HAP-1 (cell line): ENCODE results near the gene ANKHD1.
"Not testable (repeated sequence)": the region's sequence is repeated elsewhere in the genome, so short reads cannot be mapped to it uniquely, and the experiment has no call there.

ENCODE experiments used
- DNase-seq, 2 experiments: peaks; one replicate each; pipeline ENCODE4 v3.0.0-alpha.2; 2016 to 2020; ENCODE audit warnings: low spot score in 2 of 2
- H3K27me3 ChIP-seq: fragments of 250-450 bp; sonication (Bioruptor Pico); 2 replicates; pipeline ENCODE4 v1.5.1; 2020; ENCODE audit warnings: low read depth, mild to moderate bottlenecking, moderate library complexity
- H3K36me3 ChIP-seq: fragments of 250-450 bp; sonication (Bioruptor Pico); replicated peaks from 2 replicates; pipeline ENCODE4 v1.5.1; 2020; ENCODE audit warnings: mild to moderate bottlenecking
- H3K4me1 ChIP-seq: fragments of 250-450 bp; sonication (Bioruptor Pico); 2 replicates; pipeline ENCODE4 v1.5.1; 2020; ENCODE audit warnings: mild to moderate bottlenecking
- H3K4me3 ChIP-seq: fragments of 250-450 bp; sonication (Bioruptor Pico); 2 replicates; pipeline ENCODE4 v1.5.1; 2020; ENCODE audit warnings: mild to moderate bottlenecking, moderate library complexity
- H3K9me3 ChIP-seq: fragments of 250-450 bp; sonication (Bioruptor Pico); 2 replicates; pipeline ENCODE4 v1.5.1; 2020; ENCODE audit warnings: mild to moderate bottlenecking, moderate library complexity
- in situ Hi-C: fragments of 300-500 bp; cut with MboI; formaldehyde crosslinking; loops from 3 replicates; pipeline ENCODE4 v1.14.3; 2020; ENCODE audit warnings: low sequenced_read_pairs, inconsistent platforms, mixed read lengths

ANKHD1 gene

DNA sequence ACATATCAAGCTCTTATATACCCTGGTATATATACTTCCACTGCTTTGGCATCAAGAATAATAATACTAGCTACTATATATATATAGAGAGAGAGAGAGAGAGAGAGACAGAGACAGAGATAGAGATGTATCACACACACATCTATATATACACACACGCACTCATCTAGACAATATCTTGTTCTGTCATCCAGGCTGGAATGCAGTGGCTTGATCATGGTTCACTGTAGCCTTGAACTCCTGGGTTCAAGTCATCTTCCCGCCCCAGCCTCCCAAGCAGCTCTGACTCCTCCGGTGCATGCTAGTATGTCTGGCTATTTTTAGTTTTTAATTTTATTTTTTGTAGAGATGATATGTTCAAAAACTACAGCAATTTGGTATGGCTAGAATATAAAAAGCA lies 22.5 kb downstream of the ANKHD1 start:
- Histone ChIP-seq H3K9me3 (no peaks in the 10 kb centered on the region), H3K27me3 (no peaks in the 10 kb centered on the region), H3K4me3 (no peak overlapping the region), H3K36me3 (0 out of 2 replicates have a peak, but pooled peaks cover 5% of the 10 kb centered on the region), H3K4me1 (0 out of 2 replicates have a peak, but pooled peaks cover 4% of the 10 kb centered on the region)
- in situ Hi-C loops, result no loop called here
- no peak for DNase-seq

DNA sequence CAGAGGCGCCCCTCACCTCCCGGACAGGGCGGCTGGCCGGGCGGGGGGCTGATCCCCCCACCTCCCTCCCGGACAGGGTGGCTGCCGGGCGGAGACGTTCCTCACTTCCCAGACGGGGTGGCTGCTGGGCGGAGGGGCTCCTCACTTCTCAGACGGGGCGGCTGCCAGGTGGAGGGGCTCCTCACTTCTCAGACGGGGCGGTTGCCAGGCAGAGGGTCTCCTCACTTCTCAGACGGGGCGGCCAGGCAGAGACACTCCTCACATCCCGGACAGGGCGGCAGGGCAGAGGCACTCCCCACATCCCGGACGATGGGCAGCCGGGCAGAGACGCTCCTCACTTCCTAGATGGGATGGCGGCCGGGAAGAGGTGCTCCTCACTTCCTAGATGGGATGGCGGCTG lies 26.1 kb downstream of the ANKHD1 start:
- H3K36me3 ChIP-seq, H3K27me3 ChIP-seq, in situ Hi-C loops, H3K4me3 ChIP-seq, H3K4me1 ChIP-seq, DNase-seq, H3K9me3 ChIP-seq: not testable (repeated sequence)

DNA sequence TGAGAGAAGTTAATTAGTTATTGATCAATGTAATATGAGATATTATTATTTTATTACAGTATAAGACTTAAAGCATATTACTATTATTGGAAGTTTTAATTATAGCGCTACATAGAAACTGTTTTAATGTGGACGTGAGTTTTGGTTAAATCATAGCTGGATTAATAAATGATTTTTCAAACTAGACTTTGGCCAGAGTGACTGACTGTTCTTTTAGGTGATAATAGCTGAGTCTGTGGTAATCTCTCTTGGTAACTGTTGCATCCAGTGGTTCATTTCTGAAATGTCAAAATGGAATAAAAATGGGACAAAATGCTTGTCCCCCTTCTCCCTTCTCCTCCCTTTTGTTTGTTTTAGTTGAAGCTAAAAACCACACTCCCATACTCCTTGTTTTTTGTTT lies 28.1 kb downstream of the ANKHD1 start:
- H3K27me3 ChIP-seq, result no peaks in the 10 kb centered on the region
- in situ Hi-C loops, result no loop called here
- peaks cover 9% of the 10 kb centered on the region for H3K36me3 ChIP-seq
- H3K4me3 ChIP-seq, result no peak overlapping the region
- H3K4me1 ChIP-seq, result peaks cover 4% of the 10 kb centered on the region; the same call in 1 of the 2 replicates
- DNase-seq, result no peak
- no peaks in the 10 kb centered on the region for H3K9me3 ChIP-seq

DNA sequence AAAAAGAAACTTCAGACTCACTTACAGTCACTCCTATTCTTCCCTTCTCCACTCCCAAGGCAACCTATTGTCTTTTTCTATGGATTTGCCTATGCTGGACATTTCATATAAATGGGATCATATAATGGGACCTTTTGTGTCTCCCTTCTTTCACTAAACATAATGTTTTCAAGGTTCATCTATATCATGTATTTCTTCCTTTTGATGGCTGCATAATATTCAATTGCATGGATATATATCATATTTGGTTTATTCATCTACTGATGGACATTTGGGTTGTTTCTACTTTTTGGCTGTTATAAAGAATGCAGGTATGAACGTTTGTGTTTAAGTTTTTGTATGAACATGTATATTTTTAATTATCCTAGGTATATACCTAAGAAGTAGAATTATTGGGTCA lies 30.6 kb downstream of the ANKHD1 start:
- H3K36me3 ChIP-seq, result peaks cover 10% of the 10 kb centered on the region

DNA sequence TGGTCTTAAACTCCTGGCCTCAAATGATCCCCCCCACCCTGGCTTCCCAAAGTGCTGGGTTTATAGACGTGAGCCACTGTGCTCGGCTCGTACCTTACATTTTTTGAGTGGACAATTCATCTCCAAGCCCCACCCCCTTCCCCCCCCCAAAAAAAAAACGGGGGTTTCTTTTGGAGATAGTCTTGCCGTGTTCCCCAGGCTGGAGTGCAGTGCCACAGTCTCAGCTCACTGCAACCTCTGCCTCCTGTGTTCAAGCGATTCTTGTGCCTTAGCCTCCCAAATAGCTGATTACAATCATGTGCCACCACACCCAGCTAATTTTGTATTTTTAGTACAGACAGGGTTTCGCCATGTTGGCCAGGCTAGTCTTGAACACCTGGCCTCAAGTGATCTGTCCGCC lies 31.3 kb downstream of the ANKHD1 start:
- Histone ChIP-seq H3K9me3 (no peaks in the 10 kb centered on the region), H3K36me3 (peaks cover 12% of the 10 kb centered on the region), H3K27me3 (no peaks in the 10 kb centered on the region), H3K4me3 (no peak overlapping the region), H3K4me1 (no peaks in the 10 kb centered on the region; the same call in 1 of the 2 replicates)
- in situ Hi-C loops, result no loop called here
- no peak for DNase-seq

More for the DNA sequence above, 30.6 kb downstream of the ANKHD1 start:
- no peak overlapping the region for H3K4me3 ChIP-seq
- H3K9me3 ChIP-seq, result no peaks in the 10 kb centered on the region
- DNase-seq, result no peak
- H3K4me1 ChIP-seq, result no peaks in the 10 kb centered on the region; the same call in 1 of the 2 replicates
- H3K27me3 ChIP-seq, result no peaks in the 10 kb centered on the region
- in situ Hi-C loops, result no loop called here

DNA sequence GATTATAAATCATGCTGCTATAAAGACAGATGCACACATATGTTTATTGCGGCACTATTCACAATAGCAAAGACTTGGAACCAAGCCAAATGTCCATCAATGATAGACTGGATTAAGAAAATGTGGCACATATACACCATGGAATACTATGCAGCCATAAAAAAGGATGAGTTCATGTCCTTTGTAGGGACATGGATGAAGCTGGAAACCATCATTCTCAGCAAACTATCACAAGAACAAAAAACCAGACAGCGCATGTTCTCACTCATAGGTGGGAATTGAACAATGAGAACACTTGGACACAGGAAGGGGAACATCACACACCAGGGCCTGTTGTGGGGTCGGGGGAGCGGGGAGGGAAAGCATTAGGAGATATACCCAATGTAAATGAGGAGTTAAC lies 55.7 kb downstream of the ANKHD1 start:
- H3K4me1 ChIP-seq, in situ Hi-C loops, DNase-seq, H3K4me3 ChIP-seq, H3K27me3 ChIP-seq, H3K9me3 ChIP-seq: not testable (repeated sequence)
- H3K36me3 ChIP-seq, result peaks cover 17% of the 10 kb centered on the region

DNA sequence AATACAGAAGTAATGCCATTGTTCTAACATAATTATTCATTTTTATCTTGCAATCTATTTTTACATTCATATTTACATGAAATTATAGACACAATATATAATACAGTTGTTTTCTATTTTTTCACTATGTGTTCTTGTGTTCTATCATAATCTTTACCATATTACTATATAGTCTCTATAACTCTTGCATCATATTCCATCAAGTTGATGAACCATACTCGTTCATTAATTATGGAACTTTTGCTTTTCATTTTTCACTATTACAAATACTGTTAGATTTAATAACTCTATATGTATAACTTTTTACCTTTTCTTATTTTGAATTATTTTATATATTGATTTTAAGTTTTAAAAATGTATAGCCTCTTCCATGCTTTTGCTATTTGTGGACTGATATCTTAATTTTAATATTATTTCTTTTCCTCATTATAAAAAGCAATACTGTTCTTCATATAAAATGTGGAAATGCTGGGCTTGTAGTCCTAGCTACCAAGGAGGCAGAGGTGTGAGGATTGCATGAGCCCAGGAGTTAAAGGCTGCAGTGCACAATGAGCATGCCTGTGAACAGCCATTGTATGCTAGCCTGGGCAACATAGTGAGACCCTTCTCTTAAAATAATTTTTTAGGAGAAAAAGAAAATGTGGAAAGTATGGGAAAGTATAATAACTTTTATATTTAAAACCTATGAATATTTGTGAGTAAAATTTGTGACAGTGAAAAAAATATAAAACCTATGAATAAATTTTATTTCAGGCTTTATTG lies 65.5 kb downstream of the ANKHD1 start:
- in situ Hi-C loops, result no loop called here
- Histone ChIP-seq H3K4me3 (no peak overlapping the region), H3K36me3 (peaks cover 9% of the 10 kb centered on the region), H3K4me1 (no peaks in the 10 kb centered on the region), H3K9me3 (no peaks in the 10 kb centered on the region), H3K27me3 (no peaks in the 10 kb centered on the region)
- no peak for DNase-seq

DNA sequence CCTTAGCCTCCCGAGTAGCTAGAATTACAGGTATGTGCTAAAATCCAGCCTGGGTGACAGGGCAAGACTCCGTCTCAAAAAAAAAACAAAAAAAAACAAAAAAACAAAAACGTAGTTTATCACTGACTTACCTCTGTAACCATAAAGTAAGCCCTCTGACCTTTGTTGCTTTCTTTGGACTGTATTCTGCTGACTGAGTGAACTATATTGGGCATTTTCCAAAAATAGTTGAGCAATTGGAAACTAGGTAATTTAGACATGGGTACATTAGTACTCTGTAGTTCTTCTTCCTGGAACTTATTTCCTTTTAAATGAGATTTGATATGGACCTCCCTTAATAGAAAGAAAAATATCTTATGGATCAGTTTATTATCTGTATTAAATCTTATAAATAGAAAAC lies 66.6 kb downstream of the ANKHD1 start:
- peaks cover 7% of the 10 kb centered on the region for H3K36me3 ChIP-seq

DNA sequence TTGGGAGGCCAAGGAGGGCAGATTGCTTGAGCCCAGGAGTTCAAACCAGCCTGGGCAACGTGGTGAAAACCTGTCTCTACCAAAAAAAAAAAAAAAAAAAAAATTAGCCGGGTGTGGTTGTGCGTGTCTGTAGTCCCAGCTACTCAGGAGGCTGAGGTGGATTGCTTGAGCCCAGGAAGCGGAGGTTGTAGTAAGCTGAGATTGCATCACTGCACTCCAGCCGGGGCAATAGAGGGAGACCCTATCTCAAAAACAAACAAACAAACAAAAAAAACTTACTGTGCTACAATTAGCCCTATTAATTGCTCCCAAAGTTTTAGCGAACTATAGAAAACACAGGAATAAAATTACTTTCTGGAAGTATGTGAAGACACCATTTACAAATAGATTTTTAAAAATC lies 67.6 kb downstream of the ANKHD1 start:
- Histone ChIP-seq H3K9me3 (no peaks in the 10 kb centered on the region), H3K4me3 (no peak overlapping the region), H3K27me3 (no peaks in the 10 kb centered on the region), H3K4me1 (no peaks in the 10 kb centered on the region), H3K36me3 (peaks cover 12% of the 10 kb centered on the region)
- DNase-seq, result no peak
- in situ Hi-C loops, result no loop called here

More for the DNA sequence above, 66.6 kb downstream of the ANKHD1 start:
- DNase-seq, result no peak
- Histone ChIP-seq H3K9me3 (no peaks in the 10 kb centered on the region), H3K27me3 (no peaks in the 10 kb centered on the region), H3K4me3 (no peak overlapping the region), H3K4me1 (no peaks in the 10 kb centered on the region)
- in situ Hi-C loops, result no loop called here

DNA sequence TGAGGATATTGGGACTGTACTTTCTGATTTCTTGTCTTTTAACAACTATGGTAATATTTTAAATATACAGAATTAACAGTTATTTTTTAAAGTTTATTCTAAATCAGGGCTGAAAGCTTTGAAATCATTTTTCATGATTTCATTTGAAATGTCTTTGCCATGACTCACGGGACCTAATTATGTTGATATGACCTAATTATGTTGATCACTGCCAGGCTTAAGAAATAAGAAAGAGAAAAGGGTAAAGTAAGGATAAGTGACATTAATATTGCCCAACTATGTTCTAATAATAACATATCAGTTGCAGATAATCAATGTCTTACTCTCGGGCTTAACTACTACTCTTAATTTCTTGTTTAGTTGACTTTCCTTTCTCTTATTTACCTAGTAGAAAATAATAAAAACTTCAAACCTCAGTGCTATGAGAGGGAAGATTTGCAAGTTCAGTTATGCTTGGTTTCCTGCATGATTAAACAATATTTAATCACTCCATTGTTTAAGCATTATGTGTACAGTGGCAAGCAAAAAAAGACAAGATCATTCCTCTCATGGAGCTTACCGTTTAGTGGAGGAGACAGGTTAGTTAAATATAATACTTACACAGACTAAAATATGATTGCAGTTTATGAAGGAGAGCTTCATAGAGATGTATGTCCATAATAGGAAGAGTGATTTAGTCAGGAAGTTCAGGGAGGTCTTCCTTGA lies 78.8 kb downstream of the ANKHD1 start:
- H3K36me3 ChIP-seq, result peaks cover 5% of the 10 kb centered on the region
- H3K4me1 ChIP-seq, result peaks cover 20% of the 10 kb centered on the region
- no peaks in the 10 kb centered on the region for H3K27me3 ChIP-seq
- H3K9me3 ChIP-seq, result no peaks in the 10 kb centered on the region
- in situ Hi-C loops, result no loop called here
- no peak for DNase-seq
- no peak overlapping the region for H3K4me3 ChIP-seq

DNA sequence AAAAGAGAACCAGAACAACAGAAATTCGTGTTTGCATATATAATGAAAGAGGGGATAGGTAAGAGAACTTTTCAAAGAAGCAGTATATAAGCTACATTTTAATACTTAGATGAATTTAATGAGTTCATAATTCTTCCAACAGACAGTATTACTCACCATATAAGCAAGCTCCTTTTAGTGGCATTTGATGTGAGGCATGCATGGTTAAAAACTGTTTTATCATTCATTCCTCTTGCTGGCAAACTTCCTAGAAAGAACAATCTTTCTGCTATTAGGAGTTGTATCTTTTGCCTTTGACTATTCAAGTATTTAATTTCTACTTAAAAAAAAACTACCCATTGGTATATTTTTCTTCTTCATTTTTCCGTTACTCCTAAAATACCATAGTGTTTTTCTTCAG lies 80.1 kb downstream of the ANKHD1 start:
- DNase-seq, result no peak
- Histone ChIP-seq H3K27me3 (no peaks in the 10 kb centered on the region), H3K36me3 (peaks cover 9% of the 10 kb centered on the region), H3K4me3 (no peak overlapping the region), H3K9me3 (no peaks in the 10 kb centered on the region), H3K4me1 (peaks cover 20% of the 10 kb centered on the region)
- in situ Hi-C loops, result no loop called here

DNA sequence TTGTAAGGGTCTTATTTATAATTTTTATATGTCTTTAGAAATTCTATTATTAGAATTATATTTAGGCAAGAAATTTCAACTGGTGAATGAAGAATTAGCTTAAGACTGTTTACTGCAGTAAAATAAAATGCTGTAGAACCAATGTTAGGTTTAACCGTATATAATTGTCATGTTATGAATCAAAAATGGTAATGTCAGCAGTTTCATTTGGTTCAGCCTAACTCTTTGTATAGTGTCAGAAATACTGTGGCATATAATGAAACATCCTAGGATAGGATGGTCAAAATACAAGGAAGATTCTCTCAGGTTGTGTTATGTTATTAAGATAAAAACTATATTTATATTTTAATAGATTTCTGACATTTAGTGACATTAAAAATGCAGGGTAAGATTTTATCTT lies 81.4 kb downstream of the ANKHD1 start:
- in situ Hi-C loops, result no loop called here
- peaks cover 22% of the 10 kb centered on the region for H3K36me3 ChIP-seq
- no peak for DNase-seq

DNA sequence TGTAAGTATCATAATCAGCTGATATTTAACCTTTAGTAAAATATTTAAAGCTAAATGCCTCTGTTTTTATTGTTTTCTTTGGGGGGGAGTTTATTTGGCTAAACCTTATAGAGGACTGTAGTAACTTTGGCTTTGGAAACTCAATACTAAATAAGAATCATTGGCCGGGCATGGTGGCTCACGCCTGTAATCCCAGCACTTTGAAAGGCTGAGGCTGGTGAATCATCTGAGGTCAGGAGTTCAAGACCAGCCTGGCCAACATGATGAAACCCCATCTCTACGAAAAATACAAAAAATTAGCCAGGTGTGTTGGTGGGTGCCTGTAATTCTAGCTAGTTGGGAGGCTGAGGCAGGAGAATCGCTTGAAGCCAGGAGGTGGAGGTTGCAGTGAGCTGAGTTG lies 86.5 kb downstream of the ANKHD1 start:
- H3K36me3 ChIP-seq, result peaks cover 18% of the 10 kb centered on the region
- H3K4me1 ChIP-seq, in situ Hi-C loops, H3K4me3 ChIP-seq, H3K9me3 ChIP-seq, H3K27me3 ChIP-seq, DNase-seq: not testable (repeated sequence)

More for the DNA sequence above, 81.4 kb downstream of the ANKHD1 start:
- Histone ChIP-seq H3K27me3 (no peaks in the 10 kb centered on the region), H3K4me3 (no peak overlapping the region), H3K9me3 (no peaks in the 10 kb centered on the region), H3K4me1 (peaks cover 20% of the 10 kb centered on the region)

DNA sequence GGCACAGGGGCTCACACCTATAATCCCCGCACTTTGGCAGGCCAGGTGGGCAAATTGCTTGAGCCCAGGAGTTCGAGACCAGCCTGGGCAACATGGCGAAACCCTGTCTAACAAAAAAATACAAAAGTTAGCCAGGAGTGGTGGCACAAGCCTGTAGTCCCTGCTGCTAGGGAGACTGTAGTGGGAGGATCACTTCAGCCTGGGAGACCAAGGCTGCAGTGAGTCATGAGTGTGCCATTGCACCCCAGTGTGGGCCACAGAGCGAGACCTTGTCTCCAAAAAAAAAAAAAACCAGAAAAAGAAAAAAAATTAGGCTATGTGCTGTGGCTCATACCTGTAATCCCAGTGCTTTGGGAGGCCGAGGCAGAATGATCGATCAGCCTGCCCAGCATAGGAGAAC lies 87.3 kb downstream of the ANKHD1 start:
- Histone ChIP-seq H3K4me3 (no peak overlapping the region), H3K27me3 (no peaks in the 10 kb centered on the region), H3K9me3 (no peaks in the 10 kb centered on the region), H3K4me1 (no peaks in the 10 kb centered on the region), H3K36me3 (peaks cover 18% of the 10 kb centered on the region)
- in situ Hi-C loops, result no loop called here
- DNase-seq, result no peak
